GM19193 (cell line): ENCODE results near the gene DDX39A.

Experiments
- POLR2A ChIP-seq: IDR thresholded peaks from 4 replicates; pipeline ENCODE4 v1.6.1; 2011; ENCODE audit not compliant: insufficient read depth, insufficient read length; ENCODE audit errors: extremely low read depth

DDX39A gene

GRCh38 chr19:14404312-14404711 lies 14.8 kb downstream of the DDX39A start:
- no peak for TF ChIP-seq POLR2A

- no peak for TF ChIP-seq POLR2A
Measured at GRCh38 chr19:14402332-14403144, 16.6 kb downstream of the DDX39A start.

GRCh38 chr19:14401468-14402195 lies 17.5 kb downstream of the DDX39A start:
- TF ChIP-seq POLR2A: no peak

GRCh38 chr19:14400951-14401431 lies 18.1 kb downstream of the DDX39A start:
- TF ChIP-seq POLR2A: no peak

GRCh38 chr19:14395710-14396336 lies 23.3 kb downstream of the DDX39A start:
- peak; percentile 9 for TF ChIP-seq POLR2A

- no peak for TF ChIP-seq POLR2A
Measured at GRCh38 chr19:14395262-14395661, 23.9 kb downstream of the DDX39A start.

- TF ChIP-seq POLR2A: no peak
Measured at GRCh38 chr19:14394167-14394566, 25.0 kb downstream of the DDX39A start.

- no peak for TF ChIP-seq POLR2A
Measured at GRCh38 chr19:14393329-14393728, 25.8 kb downstream of the DDX39A start.

GRCh38 chr19:14391156-14391821 lies 27.9 kb downstream of the DDX39A start:
- TF ChIP-seq POLR2A: no peak

- no peak for TF ChIP-seq POLR2A
Measured at GRCh38 chr19:14390548-14390947, 28.6 kb downstream of the DDX39A start.

GRCh38 chr19:14385492-14385891 lies 33.6 kb downstream of the DDX39A start:
- TF ChIP-seq POLR2A: no peak

GRCh38 chr19:14383661-14384555 lies 35.2 kb downstream of the DDX39A start:
- peak; percentile 50 for TF ChIP-seq POLR2A

- no peak for TF ChIP-seq POLR2A
Measured at GRCh38 chr19:14381689-14382474, 37.3 kb downstream of the DDX39A start.

- TF ChIP-seq POLR2A: no peak
Measured at GRCh38 chr19:14379294-14380065, 39.7 kb downstream of the DDX39A start.
